Activated T-cell treated with anti-CD3 and anti-CD28 coated beads, Interleukin-2, amount 50 U/mL, for 72 hours (primary cell): ENCODE results near the gene RAPH1. TPM values are rescaled to one million over a fixed set of nuclear protein-coding genes. Genes with fewer than 3 reads are reported as not detected.
A peak's percentile ranks its signal among the peaks of the same experiment; 100 is the strongest.
"Not testable (repeated sequence)": the region's sequence is repeated elsewhere in the genome, so short reads cannot be mapped to it uniquely, and the experiment has no call there.

Experiments used
- ATAC-seq, 2 donors: fragments of 150-1000 bp; cut with Tn5 transposase; replicated peaks in 1 of 2; 2 replicates each; pipeline ENCODE4 v1.10.0; 2021; ENCODE audit warnings: moderate library complexity in 2 of 2, mild to moderate bottlenecking in 1 of 2
- DNase-seq, 2 donors: peaks; one replicate each; pipeline ENCODE4 v3.0.0; 2021 to 2022; ENCODE audit warnings: mixed read lengths in 1 of 2
- H3K27ac Mint-ChIP-seq: one replicate; pipeline ENCODE4 v1.8.0; 2022; ENCODE audit warnings: mild to moderate bottlenecking, moderate library complexity, mixed read lengths
- H3K27me3 Mint-ChIP-seq: one replicate; pipeline ENCODE4 v1.8.0; 2022; ENCODE audit warnings: low read depth, mixed read lengths
- H3K36me3 Mint-ChIP-seq, 2 donors: one replicate each; pipeline ENCODE4 v1.8.0; 2022; ENCODE audit warnings: mixed read lengths in 2 of 2, mild to moderate bottlenecking in 1 of 2; ENCODE audit not compliant: insufficient read depth in 2 of 2
- H3K4me1 Mint-ChIP-seq: one replicate; pipeline ENCODE4 v1.8.0; 2022; ENCODE audit warnings: low read depth, mixed read lengths
- H3K4me3 Mint-ChIP-seq, 2 donors: one replicate each; pipeline ENCODE4 v1.8.0; 2022; ENCODE audit warnings: mild to moderate bottlenecking in 2 of 2, mixed read lengths in 2 of 2, moderate library complexity in 2 of 2
- H3K9me3 Mint-ChIP-seq, 2 donors: one replicate each; pipeline ENCODE4 v1.8.0; 2022; ENCODE audit warnings: mixed read lengths in 2 of 2
- total RNA-seq, 2 donors: library from RNA; stranded (reverse); gene quantifications; one replicate each; pipeline ENCODE4 v1.2.3, GENCODE V29; 2022

Gene RAPH1
- total RNA-seq, 2 donors from 2014 or later, result 3.7 to 6.0 TPM

DNA sequence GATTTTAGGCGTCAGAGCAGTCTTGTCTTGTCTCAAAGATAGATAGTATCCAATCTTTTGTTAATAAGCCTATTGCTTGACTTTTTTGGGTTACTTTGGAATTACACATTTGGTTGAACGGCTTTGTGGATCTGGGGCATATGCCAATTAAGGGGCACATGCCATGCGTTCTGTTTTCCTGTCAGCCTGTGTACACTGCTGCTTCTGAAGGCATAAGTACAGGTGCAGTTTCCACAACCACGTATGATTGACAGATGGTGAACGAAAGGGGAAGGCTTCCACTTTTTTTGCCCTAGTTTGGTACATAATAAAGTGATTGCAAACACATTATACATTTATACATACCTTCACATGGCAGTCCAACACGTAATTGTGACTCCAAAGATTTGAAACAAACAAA lies 102.3 kb downstream of the RAPH1 start:
- ATAC-seq (no peak), DNase-seq (no peak)
- H3K36me3 Mint-ChIP-seq, result peaks cover 0 to 2% of the 10 kb centered on the region in 2 donors
- H3K4me3 Mint-ChIP-seq, result no peak overlapping the region
- no peak overlapping the region for H3K27ac Mint-ChIP-seq
- no peaks in the 10 kb centered on the region for H3K9me3 Mint-ChIP-seq
- no peaks in the 10 kb centered on the region for H3K27me3 Mint-ChIP-seq
- H3K4me1 Mint-ChIP-seq, result no peaks in the 10 kb centered on the region

DNA sequence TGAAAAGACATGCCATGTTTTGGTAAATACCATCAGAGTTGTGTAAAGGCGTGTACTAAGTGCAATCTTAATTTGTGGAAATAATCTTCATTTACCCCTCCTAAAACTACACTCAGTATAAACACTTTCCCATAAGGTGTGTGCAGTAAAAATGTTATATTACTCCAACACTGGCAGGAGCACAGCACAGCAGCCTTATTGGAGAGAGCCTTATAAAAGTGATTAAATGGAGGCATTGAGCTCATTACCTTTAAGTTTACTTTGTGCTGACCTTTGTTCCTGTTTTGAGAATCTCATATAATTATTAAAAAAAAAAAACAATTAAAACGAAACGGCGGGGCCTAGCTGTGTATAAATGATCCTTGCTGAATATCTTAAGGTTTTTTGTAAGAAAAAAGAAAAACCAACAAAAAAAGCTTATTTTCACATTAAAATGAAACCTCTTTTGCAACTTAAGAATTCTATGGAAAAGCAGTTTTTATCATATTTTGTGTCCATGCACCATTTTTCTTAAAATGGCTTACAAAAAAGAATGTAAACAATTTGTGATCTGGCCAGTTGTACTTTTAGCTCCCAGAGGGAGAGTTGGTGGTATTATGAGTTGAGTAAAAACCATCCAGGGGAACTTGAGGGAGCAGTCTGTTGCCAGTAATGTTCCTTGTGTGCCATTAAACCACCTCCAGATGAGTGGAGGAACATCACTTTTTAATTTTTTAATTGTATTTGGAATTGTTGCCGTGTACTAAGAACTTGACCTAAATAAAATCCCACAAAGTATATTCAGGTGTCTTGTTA lies 103.5 kb downstream of the RAPH1 start:
- no peaks in the 10 kb centered on the region for H3K9me3 Mint-ChIP-seq
- H3K27me3 Mint-ChIP-seq, result no peaks in the 10 kb centered on the region
- DNase-seq, result no peak
- H3K4me1 Mint-ChIP-seq, result no peaks in the 10 kb centered on the region
- H3K27ac Mint-ChIP-seq, result no peak overlapping the region
- ATAC-seq, result no peak
- no peak overlapping the region for H3K4me3 Mint-ChIP-seq
- peaks cover 0 to 2% of the 10 kb centered on the region in 2 donors for H3K36me3 Mint-ChIP-seq

DNA sequence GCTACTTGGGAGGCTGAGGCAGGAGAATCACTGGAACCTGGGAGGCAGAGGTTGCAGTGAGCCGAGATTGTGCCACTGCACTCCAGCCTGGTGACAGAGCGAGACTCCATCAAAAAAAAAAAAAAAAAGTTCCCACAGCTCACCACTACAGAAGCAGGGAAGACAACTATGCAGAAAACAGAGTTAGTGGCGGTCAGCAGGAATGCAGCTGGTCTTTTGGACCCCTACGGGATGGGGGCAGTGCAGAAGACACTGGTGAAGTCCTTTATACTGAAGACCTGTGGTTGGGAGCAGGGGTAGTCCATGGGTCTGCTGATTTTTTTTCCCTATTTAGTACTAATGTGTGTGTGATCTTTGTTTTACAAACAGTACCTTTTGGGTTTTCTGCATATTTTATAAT lies 105.5 kb downstream of the RAPH1 start:
- H3K9me3 Mint-ChIP-seq, DNase-seq, H3K36me3 Mint-ChIP-seq, H3K4me3 Mint-ChIP-seq, H3K4me1 Mint-ChIP-seq, H3K27ac Mint-ChIP-seq, ATAC-seq, H3K27me3 Mint-ChIP-seq: not testable (repeated sequence)

DNA sequence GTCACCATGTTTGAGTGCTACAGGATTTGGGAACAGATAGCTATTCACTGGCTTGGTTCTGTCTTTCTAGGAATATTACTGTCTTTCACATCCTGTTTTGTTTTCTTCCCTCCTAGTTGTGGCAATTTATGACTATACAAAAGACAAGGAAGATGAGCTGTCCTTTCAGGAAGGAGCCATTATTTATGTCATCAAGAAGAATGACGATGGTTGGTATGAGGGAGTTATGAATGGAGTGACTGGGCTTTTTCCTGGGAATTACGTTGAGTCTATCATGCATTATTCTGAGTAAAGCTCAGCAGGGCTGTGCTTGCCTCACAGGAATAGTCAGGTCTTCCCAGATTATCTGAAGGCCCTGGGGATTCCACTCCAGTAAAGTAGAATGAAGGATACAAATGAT lies 108.0 kb downstream of the RAPH1 start:
- H3K4me3 Mint-ChIP-seq, result no peak overlapping the region
- H3K9me3 Mint-ChIP-seq, result no peaks in the 10 kb centered on the region
- no peaks in the 10 kb centered on the region for H3K27me3 Mint-ChIP-seq
- H3K4me1 Mint-ChIP-seq, result no peaks in the 10 kb centered on the region
- peaks cover 0 to 2% of the 10 kb centered on the region in 2 donors for H3K36me3 Mint-ChIP-seq
- H3K27ac Mint-ChIP-seq, result no peak overlapping the region
- DNase-seq (no peak), ATAC-seq (no peak)

DNA sequence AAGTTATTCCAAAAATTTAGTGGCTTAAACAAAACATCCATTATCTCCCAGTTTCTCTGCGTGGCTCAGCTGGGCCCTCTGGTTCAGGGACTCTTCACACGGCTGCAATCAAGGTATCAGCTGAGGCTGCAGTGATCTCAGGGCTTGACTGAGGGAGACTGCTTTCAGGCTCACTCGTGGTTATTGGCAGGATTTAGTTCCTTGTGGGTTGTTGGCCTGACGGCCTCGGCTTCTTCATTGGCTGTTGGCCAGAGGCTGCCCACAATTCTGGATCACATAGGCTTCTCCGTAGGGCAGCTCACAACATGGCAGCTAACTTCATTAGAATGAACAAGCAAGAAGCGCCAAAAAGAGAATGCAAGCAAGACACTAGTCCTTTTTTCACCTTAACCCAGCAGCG lies 116.8 kb downstream of the RAPH1 start:
- no peaks in the 10 kb centered on the region for H3K4me1 Mint-ChIP-seq
- DNase-seq (no peak), ATAC-seq (no peak)
- no peak overlapping the region for H3K27ac Mint-ChIP-seq
- H3K36me3 Mint-ChIP-seq, result peaks cover 6 to 23% of the 10 kb centered on the region in 2 donors
- no peaks in the 10 kb centered on the region for H3K27me3 Mint-ChIP-seq
- no peak overlapping the region for H3K4me3 Mint-ChIP-seq
- H3K9me3 Mint-ChIP-seq, result peaks cover 0 to 2% of the 10 kb centered on the region in 2 donors

DNA sequence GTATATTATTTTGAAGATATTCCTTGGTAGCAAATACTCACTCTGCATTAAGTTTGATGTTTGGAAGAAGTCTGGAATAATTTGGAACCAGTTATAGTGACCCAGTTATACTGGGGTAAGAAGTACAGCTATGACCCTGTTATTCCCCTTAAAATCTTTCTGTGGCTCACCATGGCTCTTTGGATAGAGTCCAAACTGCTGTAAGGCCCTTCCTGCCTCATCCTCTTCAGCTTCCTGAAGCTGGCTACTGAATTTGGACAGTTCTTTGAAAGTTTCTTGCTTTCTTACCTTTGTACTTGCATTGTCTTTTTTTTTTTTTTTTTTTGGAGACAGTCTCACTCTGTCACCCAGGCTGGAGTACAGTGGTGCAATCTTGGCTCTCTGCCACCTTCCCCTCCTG lies 121.3 kb downstream of the RAPH1 start:
- Mint-ChIP-seq H3K4me3 (no peak overlapping the region), H3K9me3 (peaks cover 0 to 2% of the 10 kb centered on the region in 2 donors), H3K36me3 (peaks cover 6 to 21% of the 10 kb centered on the region in 2 donors), H3K4me1 (no peaks in the 10 kb centered on the region), H3K27ac (no peak overlapping the region), H3K27me3 (no peaks in the 10 kb centered on the region)
- ATAC-seq, result no peak
- no peak for DNase-seq

DNA sequence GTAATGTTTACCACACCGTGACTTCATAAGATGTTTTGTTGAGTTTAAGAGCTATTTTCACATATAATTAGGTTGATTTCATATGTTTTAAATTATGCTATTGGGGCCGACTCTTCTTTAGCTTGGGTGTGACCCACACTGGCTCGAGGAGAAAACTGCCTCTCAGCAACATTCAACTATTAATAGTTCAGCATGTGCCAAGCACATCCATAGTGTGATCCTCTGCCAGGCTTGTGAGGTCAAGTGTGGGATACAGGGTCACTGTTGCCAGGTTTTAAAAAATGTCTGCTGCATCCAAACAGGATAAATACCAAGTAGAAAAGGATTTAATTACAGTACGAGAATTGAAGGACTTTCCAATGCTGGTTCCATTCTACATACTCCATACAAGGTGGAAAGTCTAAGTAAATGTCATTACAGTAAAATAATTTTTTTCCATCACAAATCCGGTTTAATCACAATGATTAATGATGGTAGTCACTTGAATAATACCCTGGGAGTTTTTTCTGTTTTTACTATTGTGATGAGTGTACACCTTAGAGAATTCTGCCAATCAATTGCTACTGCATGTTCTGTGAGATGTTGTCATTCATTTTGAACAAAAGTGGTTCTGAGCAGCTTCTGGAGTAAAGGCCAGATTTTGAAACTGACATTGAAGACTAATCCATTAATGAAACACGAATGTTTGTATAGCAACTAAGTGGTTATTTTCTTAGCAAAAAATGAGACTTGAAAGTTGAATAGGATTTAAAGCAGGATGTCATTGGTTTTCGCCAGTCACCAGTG lies 122.4 kb downstream of the RAPH1 start:
- H3K9me3 Mint-ChIP-seq, result no peaks in the 10 kb centered on the region
- H3K36me3 Mint-ChIP-seq, result peaks cover 3 to 14% of the 10 kb centered on the region in 2 donors
- no peak for ATAC-seq
- no peaks in the 10 kb centered on the region for H3K4me1 Mint-ChIP-seq
- no peak overlapping the region for H3K27ac Mint-ChIP-seq
- H3K27me3 Mint-ChIP-seq, result no peaks in the 10 kb centered on the region
- DNase-seq, result no peak
- no peak overlapping the region for H3K4me3 Mint-ChIP-seq

DNA sequence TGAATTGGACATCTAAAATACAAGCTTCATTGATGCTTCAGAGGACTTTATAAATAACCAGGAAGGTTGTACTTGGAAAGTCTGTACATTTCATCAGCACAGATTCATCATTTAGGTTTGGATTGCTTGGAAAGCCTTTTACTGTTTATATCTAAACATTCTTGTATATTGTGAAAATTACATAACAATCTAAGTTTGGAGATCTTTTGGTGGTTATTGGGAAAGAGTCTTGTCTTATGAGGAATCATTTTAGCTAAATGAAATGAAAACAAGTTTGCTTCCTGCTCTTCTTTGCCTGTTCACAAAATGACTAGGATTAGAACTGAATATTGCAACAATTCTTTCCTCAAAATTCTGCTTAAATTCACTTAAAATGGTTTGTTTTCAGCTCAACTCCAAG lies 127.6 kb downstream of the RAPH1 start:
- no peak for DNase-seq
- Mint-ChIP-seq H3K27me3 (no peaks in the 10 kb centered on the region), H3K4me3 (no peak overlapping the region), H3K9me3 (no peaks in the 10 kb centered on the region), H3K36me3 (peaks cover 2 to 4% of the 10 kb centered on the region in 2 donors), H3K4me1 (no peaks in the 10 kb centered on the region), H3K27ac (no peak overlapping the region)
- no peak for ATAC-seq

DNA sequence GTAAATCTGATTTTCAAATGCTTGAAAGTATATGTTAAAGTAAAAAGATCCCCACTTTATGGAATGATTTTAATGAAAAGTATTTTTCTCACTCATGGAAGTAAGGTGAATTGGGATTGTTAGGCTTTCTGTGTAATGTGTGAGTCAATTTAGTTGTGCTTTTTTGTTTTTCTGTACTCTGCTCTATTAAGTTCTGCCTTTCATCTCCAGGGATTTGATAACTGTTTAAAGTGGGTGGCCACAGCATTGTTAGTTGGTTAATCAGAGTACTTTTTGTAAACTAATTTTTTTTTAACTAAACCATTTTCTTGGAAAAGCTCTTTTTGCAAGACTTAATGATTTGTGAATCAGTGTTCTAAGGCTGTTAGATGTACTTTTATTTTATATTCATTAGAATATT lies 130.1 kb downstream of the RAPH1 start:
- no peaks in the 10 kb centered on the region for H3K27me3 Mint-ChIP-seq

DNA sequence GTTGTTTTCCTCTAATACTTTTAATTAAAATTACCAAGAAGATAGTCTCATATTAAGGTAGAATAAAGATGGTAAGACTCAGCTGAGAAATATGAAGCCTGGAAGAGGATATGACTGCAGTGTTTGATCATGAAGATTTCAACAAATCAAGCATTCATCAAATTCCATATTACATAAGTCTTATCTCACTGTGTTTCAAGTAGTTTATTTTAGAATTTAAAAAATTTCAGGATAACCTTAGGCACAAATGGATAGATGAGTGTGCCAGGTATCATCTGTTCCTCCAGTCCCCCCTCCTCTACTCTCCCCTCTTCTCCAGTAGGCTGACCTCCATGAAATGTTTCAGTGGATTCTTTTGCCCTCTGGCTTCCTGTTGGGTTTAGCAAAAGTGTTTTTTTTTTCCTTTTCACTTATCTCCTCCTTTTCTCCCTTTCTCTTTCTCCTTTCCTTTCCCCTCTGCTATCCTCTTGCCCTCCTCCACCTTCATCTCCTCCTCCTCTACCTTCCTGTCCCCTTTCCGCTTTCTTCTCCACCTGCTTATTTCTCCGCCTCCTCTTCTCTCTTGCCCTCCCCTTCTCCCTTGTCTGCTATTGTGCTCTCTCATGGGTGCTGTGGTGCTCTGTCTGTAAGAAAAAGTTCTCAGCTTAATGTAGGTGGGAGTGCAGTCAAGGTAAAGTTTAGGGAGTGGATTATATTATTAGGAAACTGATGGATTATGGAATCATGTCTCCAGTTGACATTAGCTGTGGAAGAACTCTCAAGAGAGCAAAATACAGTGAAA lies 134.1 kb downstream of the RAPH1 start:
- H3K4me3 Mint-ChIP-seq, result no peak overlapping the region
- no peaks in the 10 kb centered on the region for H3K4me1 Mint-ChIP-seq
- peaks cover 0 to 9% of the 10 kb centered on the region in 2 donors for H3K36me3 Mint-ChIP-seq
- peaks cover 0 to 3% of the 10 kb centered on the region in 2 donors for H3K9me3 Mint-ChIP-seq
- H3K27me3 Mint-ChIP-seq, result no peaks in the 10 kb centered on the region
- no peak overlapping the region for H3K27ac Mint-ChIP-seq
- ATAC-seq (no peak), DNase-seq (no peak)

More for the DNA sequence above, 130.1 kb downstream of the RAPH1 start:
- Mint-ChIP-seq H3K36me3 (peaks cover 0 to 2% of the 10 kb centered on the region in 2 donors), H3K4me1 (no peaks in the 10 kb centered on the region), H3K9me3 (no peaks in the 10 kb centered on the region), H3K27ac (no peak overlapping the region), H3K4me3 (no peak overlapping the region)
- DNase-seq, result no peak
- no peak for ATAC-seq

DNA sequence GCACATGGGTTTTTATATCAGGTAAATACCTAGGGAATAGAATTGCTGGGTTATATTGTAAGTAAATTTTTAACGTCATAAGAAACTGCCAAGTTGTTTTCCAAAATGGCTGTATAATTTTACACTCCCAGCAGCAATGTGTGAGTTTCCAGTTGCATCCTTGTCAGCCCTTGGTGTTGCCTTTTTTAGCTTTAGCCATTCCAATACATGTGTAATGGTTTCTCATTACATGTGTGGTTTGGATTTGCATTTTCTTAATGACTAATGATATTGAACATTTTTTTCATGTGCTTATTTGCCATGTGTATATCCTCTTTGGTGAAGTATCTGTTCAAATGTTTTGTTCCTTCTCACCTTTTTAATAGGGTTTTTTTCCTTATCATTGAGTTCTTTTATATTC lies 136.1 kb downstream of the RAPH1 start:
- peaks cover 0 to 9% of the 10 kb centered on the region in 2 donors for H3K36me3 Mint-ChIP-seq
- no peaks in the 10 kb centered on the region for H3K27me3 Mint-ChIP-seq
- ATAC-seq, result no peak
- H3K4me1 Mint-ChIP-seq, result no peaks in the 10 kb centered on the region
- no peak overlapping the region for H3K4me3 Mint-ChIP-seq
- no peak for DNase-seq
- H3K9me3 Mint-ChIP-seq, result peaks cover 0 to 3% of the 10 kb centered on the region in 2 donors
- H3K27ac Mint-ChIP-seq, result no peak overlapping the region

DNA sequence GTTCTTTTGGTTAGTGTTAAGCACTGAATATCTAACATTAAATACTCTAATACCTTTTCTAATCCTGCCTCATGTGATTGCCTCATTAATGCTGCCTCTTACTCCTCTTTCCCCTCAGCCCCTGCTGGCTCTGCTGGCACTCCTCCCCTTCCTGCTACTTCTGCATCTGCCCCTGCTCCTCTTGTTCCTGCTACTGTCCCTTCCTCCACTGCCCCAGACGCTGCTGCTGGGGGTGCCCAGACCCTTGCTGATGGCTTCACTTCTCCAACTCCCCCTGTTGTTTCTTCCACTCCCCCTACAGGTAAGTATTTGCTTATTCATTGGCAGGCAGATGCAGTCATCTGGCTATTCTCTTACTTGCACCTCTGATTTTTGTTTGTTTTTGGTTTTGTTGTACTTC lies 138.4 kb downstream of the RAPH1 start:
- Mint-ChIP-seq H3K4me1 (no peaks in the 10 kb centered on the region), H3K36me3 (peaks cover 0 to 9% of the 10 kb centered on the region in 2 donors), H3K4me3 (no peak overlapping the region), H3K27me3 (no peaks in the 10 kb centered on the region), H3K27ac (no peak overlapping the region), H3K9me3 (peaks cover 0 to 3% of the 10 kb centered on the region in 2 donors)
- DNase-seq (no peak), ATAC-seq (no peak)

DNA sequence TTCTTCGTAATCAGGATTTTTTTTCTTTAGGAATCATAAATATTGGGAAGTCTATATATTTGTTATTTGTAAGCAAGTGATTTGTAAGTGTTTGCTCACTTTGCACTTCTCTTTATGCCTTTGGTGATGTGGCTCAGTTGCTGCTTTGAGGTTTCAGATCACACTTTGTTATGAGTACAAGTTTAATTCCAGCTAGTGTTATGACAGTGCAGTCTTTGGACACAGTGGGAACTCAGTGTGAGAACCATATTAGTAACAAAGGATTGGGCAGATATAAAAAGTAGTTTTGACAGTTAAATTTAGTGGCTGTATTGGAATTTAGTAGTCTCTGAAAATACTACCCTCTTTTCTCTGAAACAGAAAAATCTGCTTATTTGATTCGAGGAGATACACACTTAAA lies 139.2 kb downstream of the RAPH1 start:
- Mint-ChIP-seq H3K4me1 (no peaks in the 10 kb centered on the region), H3K27me3 (no peaks in the 10 kb centered on the region), H3K9me3 (peaks cover 0 to 3% of the 10 kb centered on the region in 2 donors), H3K36me3 (peaks cover 0 to 9% of the 10 kb centered on the region in 2 donors), H3K4me3 (no peak overlapping the region), H3K27ac (peak overlapping the region; percentile 30)
- no peak for ATAC-seq
- no peak for DNase-seq
